Measurements from ENCODE around the gene LINC00237.

LINC00237 gene

GRCh38 chr20:21125072-21125848 is 19.1 kb upstream of the LINC00237 start:
- peak; percentile 69 for DNase-seq (ENCODE audit: low spot score)

GRCh38 chr20:21124190-21124589 is 18.0 kb upstream of the LINC00237 start:
- no peak for DNase-seq (ENCODE audit: low spot score)

- no peak for DNase-seq (ENCODE audit: low spot score)
These were observed 12.6 kb upstream of the LINC00237 start for GRCh38 chr20:21118782-21119181.

GRCh38 chr20:21118138-21118537 is 12.0 kb upstream of the LINC00237 start:
- no peak for DNase-seq (ENCODE audit: low spot score)

GRCh38 chr20:21117521-21117920 is 11.4 kb upstream of the LINC00237 start:
- DNase-seq (ENCODE audit: low spot score) = no peak

- no peak for DNase-seq (ENCODE audit: low spot score)
These were observed 8.4 kb upstream of the LINC00237 start for GRCh38 chr20:21114584-21114983.

GRCh38 chr20:21113697-21114096 is 7.5 kb upstream of the LINC00237 start:
- no peak for DNase-seq (ENCODE audit: low spot score)

DNA sequence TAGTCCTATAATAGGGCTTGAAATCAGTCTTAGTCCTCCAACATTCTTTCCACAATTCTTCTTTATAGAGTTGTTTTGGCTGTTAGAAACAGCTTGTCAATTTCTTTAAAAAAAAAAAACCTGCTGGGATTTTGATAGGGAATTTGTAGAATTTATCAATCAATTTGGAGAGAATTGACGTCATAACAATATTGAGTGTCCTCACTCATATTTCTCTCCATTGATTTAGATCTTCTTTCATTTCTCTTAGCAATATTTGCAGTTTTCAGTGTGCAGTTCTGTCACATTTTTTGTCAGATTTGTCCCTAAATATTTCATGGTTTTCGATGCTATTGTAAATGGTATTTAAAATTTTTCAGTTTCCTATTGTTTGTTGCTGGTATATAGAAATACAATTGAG is 5.3 kb upstream of the LINC00237 start:
- DNase-seq (ENCODE audit: low spot score) = no peak

DNA sequence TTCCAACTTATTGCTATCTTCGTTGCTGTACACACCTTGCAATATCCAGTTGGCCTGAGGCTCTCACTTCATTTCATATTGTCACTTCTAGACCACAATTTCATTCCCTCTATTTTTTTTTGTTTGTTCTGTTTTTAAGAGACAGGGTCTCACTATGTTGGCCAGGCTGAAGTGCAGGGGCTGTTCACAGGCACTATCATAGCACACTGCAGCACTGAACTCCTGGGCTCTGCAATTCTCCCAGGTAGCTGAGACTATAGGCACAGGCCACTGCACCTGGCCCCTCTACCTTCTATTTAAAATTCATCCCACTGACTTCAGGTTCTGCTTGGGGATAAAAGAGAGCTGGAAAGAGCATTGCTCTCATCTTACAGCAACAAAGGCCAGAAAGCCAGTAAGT is 4.7 kb upstream of the LINC00237 start:
- no peak for DNase-seq (ENCODE audit: low spot score)

DNA sequence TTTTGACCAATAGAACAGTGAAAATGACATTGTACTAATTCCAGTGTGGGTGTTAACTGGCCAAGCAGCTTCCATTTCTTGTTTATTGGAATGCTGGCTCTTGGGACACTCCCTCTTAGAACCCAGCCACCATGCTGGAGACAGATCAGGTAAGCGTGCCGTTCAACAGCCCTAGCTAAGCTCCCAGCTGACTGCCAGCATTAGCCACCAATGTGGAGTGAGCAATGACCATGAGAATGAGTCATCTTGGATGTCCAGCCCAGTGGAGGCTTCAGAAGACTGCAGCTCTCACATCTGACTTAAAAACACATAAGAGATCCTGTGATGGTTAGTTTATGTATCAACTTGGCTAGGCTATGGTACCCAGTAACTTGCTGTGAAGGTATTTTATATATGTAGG is 3.0 kb upstream of the LINC00237 start:
- no peak for DNase-seq (ENCODE audit: low spot score)

DNA sequence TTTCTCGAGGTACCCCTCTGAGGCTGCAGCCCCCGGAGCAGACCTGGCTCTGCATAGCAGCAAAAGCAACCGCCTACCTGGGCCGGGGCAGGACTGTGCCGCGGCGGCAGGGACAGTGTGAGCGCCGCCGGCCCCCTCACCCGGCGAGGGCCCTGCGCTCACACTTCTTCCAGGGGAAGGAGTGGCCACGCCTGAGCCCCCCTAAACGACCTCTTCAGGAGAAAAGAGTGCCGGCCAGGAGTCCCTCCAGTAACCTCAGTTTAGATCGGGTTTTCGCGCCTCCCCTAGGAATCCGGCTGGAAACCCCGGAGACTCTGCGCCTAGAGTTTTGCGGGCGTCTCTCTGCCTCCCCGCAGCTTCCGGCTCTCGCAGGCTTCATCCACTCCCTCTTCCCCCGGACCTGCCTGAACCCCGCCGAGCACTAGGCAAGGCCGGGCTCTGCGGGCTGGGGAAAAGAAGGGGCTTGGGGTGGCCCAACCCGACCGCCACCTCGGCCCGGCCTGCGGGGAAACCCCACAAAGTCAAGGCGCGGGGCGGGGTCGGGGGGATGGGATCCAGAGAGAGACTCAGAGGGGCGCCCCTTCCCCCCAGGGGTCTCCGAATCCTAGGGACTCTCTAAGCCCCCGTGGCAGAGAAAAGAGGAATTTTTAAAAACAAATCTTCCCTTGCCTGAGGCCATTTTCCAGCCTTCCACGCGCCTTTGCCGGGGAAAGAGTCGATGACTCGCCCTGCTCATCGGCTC is 558 bp downstream of the LINC00237 start:
- DNase-seq (ENCODE audit: low spot score) = no peak

GRCh38 chr20:21104921-21105320 is 1.2 kb downstream of the LINC00237 start:
- DNase-seq (ENCODE audit: low spot score) = no peak

GRCh38 chr20:21104466-21104761 is 1.7 kb downstream of the LINC00237 start:
- no peak for DNase-seq (ENCODE audit: low spot score)

DNA sequence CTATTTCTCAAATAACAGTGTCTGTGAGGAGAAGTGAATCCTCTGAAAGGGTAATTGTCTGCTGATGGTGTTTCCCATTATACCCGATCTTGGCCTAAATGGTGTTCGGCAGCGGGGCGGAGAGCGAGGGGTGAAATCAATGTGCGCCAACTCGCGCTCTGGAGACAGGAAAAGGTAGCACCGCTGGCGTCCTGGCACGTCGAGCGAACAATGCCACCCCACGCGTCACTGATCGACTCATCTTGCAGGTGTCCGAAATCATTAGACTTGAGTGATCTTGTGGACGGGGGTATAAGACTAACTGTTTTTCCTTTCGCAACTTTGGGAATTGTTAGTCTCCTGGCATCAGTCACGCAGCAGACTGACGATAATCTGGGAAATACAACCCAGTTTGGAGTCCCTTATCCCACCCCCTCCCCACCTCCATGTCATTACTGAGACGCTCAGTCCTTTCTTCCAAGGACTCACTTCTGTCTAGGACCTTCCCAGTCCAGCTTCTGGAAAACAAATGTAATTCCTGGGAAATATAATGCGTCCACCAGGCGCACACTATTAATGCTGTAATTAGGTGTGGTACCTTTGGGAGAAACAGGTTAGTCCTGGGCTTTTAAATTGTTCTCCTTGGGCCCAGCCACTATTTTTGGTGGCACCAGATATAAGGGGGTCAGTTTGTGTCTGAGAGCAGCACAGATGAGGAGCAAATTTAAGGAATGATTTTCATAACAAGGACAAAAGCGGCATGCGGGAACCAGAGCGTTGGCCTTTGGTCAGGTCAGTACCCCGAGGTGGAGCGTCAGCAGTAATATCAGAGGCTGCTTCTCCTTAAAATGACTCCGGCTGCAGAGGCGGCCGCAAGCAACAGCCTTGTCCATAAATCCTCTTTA is 2.3 kb downstream of the LINC00237 start:
- DNase-seq (ENCODE audit: low spot score) = no peak

DNA sequence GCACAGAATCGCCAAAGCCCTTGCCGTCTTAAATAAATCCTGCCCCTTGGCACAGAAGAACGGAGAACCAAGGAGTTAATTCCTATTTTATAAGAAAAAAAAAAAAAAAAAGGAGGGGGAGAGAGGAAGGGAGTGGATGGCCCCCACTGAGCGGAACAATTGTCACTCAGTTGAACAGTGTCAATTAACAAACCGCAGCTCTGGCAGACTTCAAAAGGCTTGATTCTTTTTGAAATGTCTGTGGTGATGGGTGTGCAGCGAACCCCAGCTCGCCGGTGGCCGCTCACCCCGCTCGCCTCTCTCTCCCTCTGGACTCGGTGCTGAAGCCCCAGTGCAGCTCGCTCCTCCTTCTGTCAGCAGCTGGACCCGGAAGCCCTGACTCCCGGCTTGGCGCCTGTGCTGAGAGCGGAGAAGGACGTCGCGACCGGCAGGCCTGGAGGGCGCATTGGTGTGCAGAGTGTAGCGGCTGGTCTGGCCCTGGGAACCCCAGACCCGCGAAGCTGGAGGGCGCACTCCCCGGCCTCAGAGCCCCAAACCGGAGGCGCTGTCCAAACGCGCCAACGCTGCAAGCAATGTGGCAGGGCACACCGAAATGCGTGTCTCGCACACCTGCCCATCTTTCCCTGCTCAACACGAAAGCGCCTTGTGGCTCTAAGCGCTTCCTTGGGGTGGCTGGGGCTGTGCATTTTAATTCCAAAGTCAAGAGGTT is 3.4 kb downstream of the LINC00237 start:
- peak; percentile 55 for DNase-seq (ENCODE audit: low spot score)

GRCh38 chr20:21101932-21102575 is 4.1 kb downstream of the LINC00237 start:
- no peak for DNase-seq (ENCODE audit: low spot score)

DNA sequence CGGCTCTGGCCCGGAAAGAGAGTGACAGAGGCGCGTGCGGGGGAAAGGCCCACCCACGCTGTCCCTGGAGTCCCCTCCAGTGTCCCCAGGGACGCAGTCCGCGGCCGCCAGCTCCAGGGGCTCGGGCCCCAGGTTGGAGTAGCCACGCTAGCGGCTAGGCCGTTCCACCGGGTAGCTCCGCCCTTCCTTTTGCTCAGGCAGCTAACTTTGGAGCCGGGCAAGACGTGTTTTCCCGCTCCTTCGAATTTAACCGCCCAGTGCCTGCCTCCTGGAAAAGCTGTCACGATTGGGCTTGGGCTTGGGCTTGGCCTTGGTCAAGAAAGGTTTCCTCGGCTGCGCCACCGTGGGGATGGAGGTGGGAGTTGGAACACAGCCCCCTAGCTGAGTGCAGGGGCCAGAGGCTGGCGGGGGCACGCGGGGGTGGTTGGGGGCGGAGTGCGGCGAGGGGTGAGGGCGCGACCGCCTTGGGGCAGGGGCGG is 4.7 kb downstream of the LINC00237 start:
- no peak for DNase-seq (ENCODE audit: low spot score)

DNA sequence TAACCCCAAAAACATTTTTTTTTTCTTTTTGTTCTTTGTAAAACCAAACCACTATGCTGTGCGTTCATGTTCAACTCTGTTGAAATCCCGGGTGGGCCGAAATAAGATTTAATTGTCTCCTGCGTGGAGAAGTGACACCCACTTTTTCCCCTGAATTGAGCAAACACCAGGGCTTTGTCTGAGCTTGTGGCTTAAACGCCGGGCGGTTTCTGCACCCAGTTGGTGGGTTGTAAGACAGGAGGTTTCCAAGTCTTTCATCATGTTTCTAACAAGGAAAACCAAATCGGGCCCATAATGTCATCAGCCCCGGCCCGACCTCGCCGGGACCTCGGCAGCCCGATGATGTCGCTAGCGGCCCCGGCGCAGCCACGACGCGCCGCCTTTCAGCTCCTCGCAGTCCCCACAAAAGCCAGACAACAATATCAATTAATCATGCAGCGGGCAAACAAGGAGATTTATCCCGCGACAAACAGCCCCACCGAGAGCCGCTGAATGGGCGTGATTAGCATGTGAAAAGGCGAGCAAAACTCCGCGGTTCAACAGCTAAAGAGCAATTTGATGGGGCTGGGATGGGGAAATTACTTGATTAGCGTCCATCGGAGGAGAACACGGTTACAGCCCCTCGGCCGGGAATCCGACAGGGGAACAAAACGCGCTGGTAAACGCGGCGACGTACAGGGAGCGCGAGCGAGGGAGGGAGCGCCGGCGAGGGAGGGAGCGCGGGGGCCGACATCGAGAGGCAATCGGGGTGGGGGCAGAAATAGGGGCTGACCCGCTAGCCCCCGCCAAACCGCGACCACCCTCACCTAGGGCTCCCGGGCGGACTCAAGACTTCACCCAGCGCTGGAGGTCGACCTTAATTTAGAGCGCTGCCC is 5.3 kb downstream of the LINC00237 start:
- DNase-seq (ENCODE audit: low spot score) = no peak

DNA sequence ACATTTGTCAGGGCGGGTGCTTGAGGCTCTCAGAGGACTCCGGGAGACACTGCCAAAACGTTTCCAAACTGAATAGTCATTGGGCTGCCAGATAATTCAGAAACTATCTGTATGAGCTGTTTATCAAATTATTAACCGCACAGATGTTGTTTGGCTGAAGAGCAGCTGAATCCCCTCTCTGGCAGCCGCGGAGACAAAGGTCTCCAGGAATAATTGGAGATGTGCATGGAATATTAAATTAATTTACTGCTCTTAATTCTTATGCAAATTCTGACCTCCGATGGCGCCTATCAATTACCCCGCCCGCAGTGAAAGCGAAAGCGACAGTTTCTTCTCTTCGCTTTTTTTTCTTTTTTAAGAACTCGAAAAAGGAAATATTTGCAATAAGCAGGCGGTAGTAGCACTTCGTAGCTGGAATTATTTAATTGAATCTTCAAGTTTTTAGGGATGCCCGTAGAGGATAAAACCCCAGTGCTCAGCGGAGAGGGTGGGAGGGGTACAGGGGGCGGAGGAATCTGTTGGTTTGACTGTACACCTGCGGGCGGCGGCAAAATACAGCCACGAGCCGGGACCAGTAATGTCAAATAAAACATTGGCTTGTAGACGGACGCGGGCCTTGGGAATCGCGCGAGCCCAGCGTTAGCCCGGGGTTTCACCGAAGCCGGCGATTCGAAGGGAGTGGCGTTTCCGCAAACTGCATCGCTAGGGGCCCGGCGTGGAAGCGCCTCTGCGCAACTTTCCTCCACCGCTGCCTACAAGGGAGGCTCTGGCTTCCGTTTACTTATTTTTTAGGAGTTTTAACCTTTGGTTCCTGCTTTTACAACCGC is 6.2 kb downstream of the LINC00237 start:
- DNase-seq (ENCODE audit: low spot score) = peak; percentile 58
